Fibroblast of lung (primary cell): ENCODE results near the gene PLEKHM1. TPM values are rescaled to one million over a fixed set of nuclear protein-coding genes. Genes with fewer than 3 reads are reported as not detected.

Experiments
- DNase-seq, 2 donors: peaks; one replicate each; pipeline versions ENCODE4 v3.0.0 to v3.0.0-alpha.2; 2010; ENCODE audit warnings: low read depth in 2 of 2
- H2AFZ ChIP-seq: 2 replicates; pipeline ENCODE4 v1.5.1; 2012; ENCODE audit warnings: low read length, control low read depth, inconsistent platforms
- H3K27ac ChIP-seq: 2 replicates; pipeline ENCODE4 v1.5.1; 2011; ENCODE audit warnings: low read length, control low read depth; ENCODE audit not compliant: insufficient read depth
- H3K27me3 ChIP-seq: 2 replicates; pipeline ENCODE4 v1.5.1; 2011; ENCODE audit warnings: mild to moderate bottlenecking, low read length; ENCODE audit not compliant: control insufficient read depth, insufficient read depth
- H3K36me3 ChIP-seq: 2 replicates; pipeline ENCODE4 v1.5.1; 2011; ENCODE audit warnings: low read length; ENCODE audit not compliant: control insufficient read depth, insufficient read depth
- H3K4me1 ChIP-seq: 2 replicates; pipeline ENCODE4 v1.5.1; 2011; ENCODE audit warnings: low read length; ENCODE audit not compliant: control insufficient read depth, insufficient read depth; ENCODE audit errors: extremely low read depth
- H3K4me2 ChIP-seq: 2 replicates; pipeline ENCODE4 v1.5.1; 2011; ENCODE audit warnings: low read length, control low read depth; ENCODE audit not compliant: insufficient read depth; ENCODE audit errors: extremely low read depth
- H3K4me3 ChIP-seq, 4 experiments: fragments of 200-600 bp in 1 of 4; sonication (generic) in 1 of 4; replicated peaks in 1 of 4; 2 replicates each; pipeline ENCODE4 v1.5.1; 2011 to 2016; ENCODE audit warnings: low read length in 4 of 4, low read depth in 3 of 4, mild to moderate bottlenecking in 3 of 4, control low read depth in 2 of 4, inconsistent platforms in 1 of 4, mixed read lengths in 1 of 4; ENCODE audit not compliant: insufficient read depth in 1 of 4; ENCODE audit errors: control extremely low read depth in 1 of 4
- H3K79me2 ChIP-seq: 2 replicates; pipeline ENCODE4 v1.5.1; 2012; ENCODE audit warnings: mild to moderate bottlenecking, low read length, inconsistent platforms; ENCODE audit not compliant: control insufficient read depth, insufficient read depth
- H3K9ac ChIP-seq: 2 replicates; pipeline ENCODE4 v1.5.1; 2011; ENCODE audit warnings: mild to moderate bottlenecking, low read length, control low read depth; ENCODE audit not compliant: insufficient read depth
- H3K9me3 ChIP-seq: 2 replicates; pipeline ENCODE4 v1.5.1; 2012; ENCODE audit warnings: low read depth, low read length; ENCODE audit not compliant: control insufficient read depth, insufficient read depth
- H4K20me1 ChIP-seq: 2 replicates; pipeline ENCODE4 v1.5.1; 2011; ENCODE audit warnings: low read length; ENCODE audit not compliant: control insufficient read depth, insufficient read depth; ENCODE audit errors: extremely low read depth
- CTCF ChIP-seq, 2 donors: IDR thresholded peaks in 1 of 2; conservative IDR thresholded peaks in 1 of 2; 1 replicate in 1 of 2; 2 replicates in 1 of 2; pipeline ENCODE4 v1.5.1; 2011 to 2012; ENCODE audit warnings: low read length in 2 of 2, control low read depth in 1 of 2, inconsistent platforms in 1 of 2, low read depth in 1 of 2, mild to moderate bottlenecking in 1 of 2
- EZH2 ChIP-seq: IDR thresholded peaks from 2 replicates; pipeline ENCODE4 v1.5.1; 2012; ENCODE audit warnings: low read length, control low read depth, mild to moderate bottlenecking; ENCODE audit errors: missing control alignments
- polyA plus RNA-seq, 2 donors: library from polyadenylated mRNA; depleted of rRNA in 1 of 2; stranded (reverse) in 1 of 2; unstranded in 1 of 2; fragments of >200 nt; gene quantifications; 2 replicates each; pipeline ENCODE4 v1.2.1, GENCODE V29; 2011 to 2012; ENCODE audit warnings: missing spikeins in 1 of 2
- total RNA-seq: library from RNA; depleted of rRNA; stranded (reverse); fragments of >200 nt; gene quantifications from 2 replicates; pipeline ENCODE4 v1.2.1, GENCODE V29; 2014

Gene PLEKHM1
- total and polyA plus RNA-seq, 2 donors (not counting 1 experiment from before 2014, with no cell fraction given): 15.8 to 27.9 TPM

- Histone ChIP-seq H3K27ac (no peak overlapping the region), H3K9me3 (no peaks in the 10 kb centered on the region), H3K36me3 (no peaks in the 10 kb centered on the region), H3K79me2 (no peaks in the 10 kb centered on the region), H3K4me1 (no peaks in the 10 kb centered on the region), H3K4me2 (no peak overlapping the region), H3K4me3 (no peak overlapping the region), H2AFZ (no peak overlapping the region), H4K20me1 (peaks cover 2% of the 10 kb centered on the region), H3K9ac (no peak overlapping the region), H3K27me3 (peaks cover 4% of the 10 kb centered on the region)
- DNase-seq: no peak
- TF ChIP-seq CTCF (conservative IDR thresholded peaks at IDR 0.05 in 1 of 2, IDR thresholded peaks at IDR 0.05 in 1 of 2; ENCODE audit: low read depth in 1 of 2, low read length in 2 of 2) (no peak), EZH2 (no peak)
Observed at GRCh38 chr17:45413498-45413923, 77.0 kb downstream of the PLEKHM1 start.

GRCh38 chr17:45411348-45412105 is 79.0 kb downstream of the PLEKHM1 start:
- DNase-seq: no peak
- peaks cover 2% of the 10 kb centered on the region for H4K20me1 ChIP-seq
- no peak overlapping the region for H3K4me3 ChIP-seq
- H3K9me3 ChIP-seq: no peaks in the 10 kb centered on the region
- no peaks in the 10 kb centered on the region for H3K79me2 ChIP-seq
- H2AFZ ChIP-seq: no peak overlapping the region
- no peak overlapping the region for H3K4me2 ChIP-seq
- peaks cover 4% of the 10 kb centered on the region for H3K27me3 ChIP-seq
- H3K9ac ChIP-seq: no peak overlapping the region
- no peaks in the 10 kb centered on the region for H3K4me1 ChIP-seq
- no peak overlapping the region for H3K27ac ChIP-seq
- no peak for TF ChIP-seq EZH2
- no peak for TF ChIP-seq CTCF (conservative IDR thresholded peaks at IDR 0.05 in 1 of 2, IDR thresholded peaks at IDR 0.05 in 1 of 2; ENCODE audit: low read depth in 1 of 2, low read length in 2 of 2)
- H3K36me3 ChIP-seq: no peaks in the 10 kb centered on the region

- Histone ChIP-seq H4K20me1 (peaks cover 2% of the 10 kb centered on the region), H3K27me3 (peaks cover 8% of the 10 kb centered on the region), H3K27ac (no peak overlapping the region), H3K4me2 (no peak overlapping the region), H2AFZ (no peak overlapping the region), H3K4me1 (peaks cover 2% of the 10 kb centered on the region), H3K9ac (no peak overlapping the region), H3K36me3 (no peaks in the 10 kb centered on the region), H3K4me3 (no peak overlapping the region), H3K79me2 (no peaks in the 10 kb centered on the region), H3K9me3 (no peaks in the 10 kb centered on the region)
- DNase-seq: no peak
- no peak for TF ChIP-seq EZH2
- no peak for TF ChIP-seq CTCF (conservative IDR thresholded peaks at IDR 0.05 in 1 of 2, IDR thresholded peaks at IDR 0.05 in 1 of 2; ENCODE audit: low read depth in 1 of 2, low read length in 2 of 2)
Observed at GRCh38 chr17:45410144-45411091, 80.1 kb downstream of the PLEKHM1 start.
